ENCODE measurements around the gene FAAP100. TPM values are rescaled to one million over a fixed set of nuclear protein-coding genes. Genes with fewer than 3 reads are reported as not detected.

FAAP100 gene
- total RNA-seq, 2 donors from 2014 or later, result 27.8 to 50.4 TPM

GRCh38 chr17:81520021-81520901, 31.9 kb downstream of the FAAP100 start:
- peak overlapping the region; percentile 72 to 85 (median 78) for H3K27ac ChIP-seq
- no peaks in the 10 kb centered on the region for H3K36me3 ChIP-seq (replicated peaks in 1 of 2; ENCODE audit: insufficient read depth in 1 of 2, low read depth in 2 of 2)
- ATAC-seq (no peak), DNase-seq (peak in 3 of 4 donors; percentile 29 to 33 (median 31))
- TF ChIP-seq, protein P1, sequence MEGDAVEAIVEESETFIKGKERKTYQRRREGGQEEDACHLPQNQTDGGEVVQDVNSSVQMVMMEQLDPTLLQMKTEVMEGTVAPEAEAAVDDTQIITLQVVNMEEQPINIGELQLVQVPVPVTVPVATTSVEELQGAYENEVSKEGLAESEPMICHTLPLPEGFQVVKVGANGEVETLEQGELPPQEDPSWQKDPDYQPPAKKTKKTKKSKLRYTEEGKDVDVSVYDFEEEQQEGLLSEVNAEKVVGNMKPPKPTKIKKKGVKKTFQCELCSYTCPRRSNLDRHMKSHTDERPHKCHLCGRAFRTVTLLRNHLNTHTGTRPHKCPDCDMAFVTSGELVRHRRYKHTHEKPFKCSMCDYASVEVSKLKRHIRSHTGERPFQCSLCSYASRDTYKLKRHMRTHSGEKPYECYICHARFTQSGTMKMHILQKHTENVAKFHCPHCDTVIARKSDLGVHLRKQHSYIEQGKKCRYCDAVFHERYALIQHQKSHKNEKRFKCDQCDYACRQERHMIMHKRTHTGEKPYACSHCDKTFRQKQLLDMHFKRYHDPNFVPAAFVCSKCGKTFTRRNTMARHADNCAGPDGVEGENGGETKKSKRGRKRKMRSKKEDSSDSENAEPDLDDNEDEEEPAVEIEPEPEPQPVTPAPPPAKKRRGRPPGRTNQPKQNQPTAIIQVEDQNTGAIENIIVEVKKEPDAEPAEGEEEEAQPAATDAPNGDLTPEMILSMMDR (IDR thresholded peaks at IDR 0.05), result no peak
- TF ChIP-seq POLR2A (IDR thresholded peaks at IDR 0.05), result no peak
- H3K9me3 ChIP-seq, result no peaks in the 10 kb centered on the region
- 68 to 69% methylated on average over 14 of the region's 14 CpGs for WGBS, 2 donors
- intact Hi-C loops (cut with DNase I), result no loop called here
- H3K27me3 ChIP-seq, result no peaks in the 10 kb centered on the region
- peaks cover 48% of the 10 kb centered on the region for H3K4me1 ChIP-seq
- no peak overlapping the region for H3K4me3 ChIP-seq

- H3K4me1 ChIP-seq, result peaks cover 48% of the 10 kb centered on the region
- peak; percentile 32 to 48 (median 44) for TF ChIP-seq POLR2A (IDR thresholded peaks at IDR 0.05)
- TF ChIP-seq, protein P1 (IDR thresholded peaks at IDR 0.05), result peak; percentile 69 to 93 (median 81)
- ATAC-seq, result peak; percentile 75
Observed at GRCh38 chr17:81519284-81520020, 32.7 kb downstream of the FAAP100 start.

DNA sequence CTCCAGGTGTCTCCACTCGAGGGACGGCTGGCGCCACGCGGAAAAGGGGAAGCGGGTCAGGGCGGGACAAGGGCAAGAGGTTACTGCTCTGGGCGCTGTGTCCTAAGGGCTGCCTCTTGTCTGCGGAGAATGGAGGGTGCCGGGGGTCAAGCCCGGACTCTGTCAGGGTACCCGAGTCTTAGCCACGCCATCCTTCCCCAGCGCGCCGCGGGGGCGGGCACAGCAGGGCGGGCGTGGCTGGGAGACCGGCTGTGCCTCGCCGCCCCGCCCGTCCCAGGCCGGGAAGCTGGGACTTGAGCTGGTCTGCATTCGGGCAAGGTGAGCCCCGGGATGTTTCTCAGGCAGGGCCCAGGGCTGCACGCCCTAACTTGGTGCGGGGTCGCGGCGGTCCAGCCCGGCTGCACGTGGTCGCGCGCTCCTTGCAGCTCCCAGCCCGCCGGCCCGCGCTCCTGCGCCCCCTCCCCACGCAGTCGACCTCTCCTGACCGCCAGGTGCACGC, 33.3 kb downstream of the FAAP100 start:
- H3K36me3 ChIP-seq (replicated peaks in 1 of 2; ENCODE audit: insufficient read depth in 1 of 2, low read depth in 2 of 2), result no peaks in the 10 kb centered on the region
- H3K9me3 ChIP-seq, result no peaks in the 10 kb centered on the region
- ATAC-seq, result peak; percentile 36
- DNase-seq, result peak; percentile 52 to 69 (median 60)
- H3K27me3 ChIP-seq, result no peaks in the 10 kb centered on the region
- WGBS, 2 donors, result 18 to 19% methylated on average over 5 to 30 of the region's 47 CpGs
- peak overlapping the region; percentile 13 to 53 for H3K4me3 ChIP-seq
- H3K4me1 ChIP-seq, result peaks cover 52% of the 10 kb centered on the region
- peak in 2 of 3 donors; percentile 4 to 24 for TF ChIP-seq POLR2A (IDR thresholded peaks at IDR 0.05)
- TF ChIP-seq, protein P1 (IDR thresholded peaks at IDR 0.05), result no peak
- peak overlapping the region; percentile 72 to 85 (median 78) for H3K27ac ChIP-seq
- intact Hi-C loops (cut with DNase I), result no loop called here

More at GRCh38 chr17:81519284-81520020, 32.7 kb downstream of the FAAP100 start:
- 6% methylated on average over 48 of the region's 61 CpGs; no CpG with 5 or more reads in 1 of the 2 donors for WGBS, 2 donors
- Histone ChIP-seq H3K36me3 (replicated peaks in 1 of 2; ENCODE audit: insufficient read depth in 1 of 2, low read depth in 2 of 2) (no peaks in the 10 kb centered on the region), H3K27ac (peak overlapping the region; percentile 72 to 85 (median 78)), H3K27me3 (no peaks in the 10 kb centered on the region), H3K4me3 (peak overlapping the region; percentile 13 to 53), H3K9me3 (no peaks in the 10 kb centered on the region)
- intact Hi-C loops (cut with DNase I), result no loop called here
- peak; percentile 82 to 89 (median 86) for DNase-seq

GRCh38 chr17:81518113-81518784, 33.9 kb downstream of the FAAP100 start:
- H3K9me3 ChIP-seq, result no peaks in the 10 kb centered on the region
- DNase-seq (peak in 1 of 4 donors; percentile 38), ATAC-seq (no peak)
- TF ChIP-seq POLR2A (IDR thresholded peaks at IDR 0.05), result no peak
- TF ChIP-seq, protein P1 (IDR thresholded peaks at IDR 0.05), result no peak
- H3K4me1 ChIP-seq, result peaks cover 58% of the 10 kb centered on the region
- no peak overlapping the region for H3K4me3 ChIP-seq
- peak overlapping the region; percentile 72 to 85 (median 78) for H3K27ac ChIP-seq
- no peaks in the 10 kb centered on the region for H3K36me3 ChIP-seq (replicated peaks in 1 of 2; ENCODE audit: insufficient read depth in 1 of 2, low read depth in 2 of 2)
- intact Hi-C loops (cut with DNase I), result no loop called here
- WGBS, 2 donors, result 45 to 64% methylated on average over 23 to 24 of the region's 24 CpGs
- H3K27me3 ChIP-seq, result no peaks in the 10 kb centered on the region

Data from body of pancreas (tissue), 4 donors.